NB4 (cell line): Measurements from ENCODE around the gene PDIA5.

Experiments
- DNase-seq: peaks from one replicate; pipeline ENCODE4 v3.0.0; 2010; ENCODE audit warnings: low read depth
- H3K4me3 ChIP-seq: one replicate; pipeline ENCODE4 v1.5.1; 2011; ENCODE audit warnings: mild to moderate bottlenecking, low read depth, low read length, moderate library complexity
- CTCF ChIP-seq: IDR thresholded peaks from one replicate; pipeline ENCODE4 v1.5.1; 2012; ENCODE audit warnings: low read depth, low read length
- MAX ChIP-seq: IDR thresholded peaks from 2 replicates; pipeline ENCODE4 v1.6.1; 2011; ENCODE audit warnings: low read depth, low read length
- MYC ChIP-seq: IDR thresholded peaks from 2 replicates; pipeline ENCODE4 v1.6.1; 2011; ENCODE audit warnings: low read depth, low read length
- POLR2A ChIP-seq: IDR thresholded peaks from 2 replicates; pipeline ENCODE4 v1.6.1; 2011; ENCODE audit warnings: mild to moderate bottlenecking; ENCODE audit not compliant: insufficient read length; ENCODE audit errors: extremely low read depth

Gene PDIA5

GRCh38 chr3:123036352-123037014 is 30.3 kb upstream of the PDIA5 start:
- no peak overlapping the region for H3K4me3 ChIP-seq
- peak; percentile 63 for DNase-seq
- TF ChIP-seq CTCF (no peak), MYC (no peak), POLR2A (no peak), MAX (no peak)

- H3K4me3 ChIP-seq = no peak overlapping the region
- no peak for DNase-seq
- TF ChIP-seq POLR2A = no peak
- no peak for TF ChIP-seq MYC
- TF ChIP-seq MAX = no peak
- no peak for TF ChIP-seq CTCF
These were observed 29.8 kb upstream of the PDIA5 start for GRCh38 chr3:123037015-123037375.

- no peak for DNase-seq
- H3K4me3 ChIP-seq = no peak overlapping the region
- TF ChIP-seq POLR2A (no peak), MYC (no peak), MAX (no peak), CTCF (no peak)
These were observed 28.1 kb upstream of the PDIA5 start for GRCh38 chr3:123038751-123039150.

GRCh38 chr3:123039178-123039577 is 27.6 kb upstream of the PDIA5 start:
- H3K4me3 ChIP-seq = no peak overlapping the region
- DNase-seq = no peak
- TF ChIP-seq POLR2A = no peak

GRCh38 chr3:123042413-123042812 is 24.4 kb upstream of the PDIA5 start:
- no peak for DNase-seq
- TF ChIP-seq MYC (no peak), POLR2A (no peak), CTCF (no peak)
- H3K4me3 ChIP-seq = no peak overlapping the region

GRCh38 chr3:123044981-123045763 is 21.7 kb upstream of the PDIA5 start:
- TF ChIP-seq CTCF (no peak), MAX (no peak), MYC (no peak), POLR2A (no peak)
- DNase-seq = no peak
- H3K4me3 ChIP-seq = no peak overlapping the region
